Lower leg skin (tissue), 4 donors: ENCODE results near the gene PHTF2. TPM values are rescaled to one million over a fixed set of nuclear protein-coding genes. Genes with fewer than 3 reads are reported as not detected.
"Not testable (repeated sequence)": the region's sequence is repeated elsewhere in the genome, so short reads cannot be mapped to it uniquely, and the experiment has no call there.

ENCODE experiments used
- DNase-seq, 2 donors: peaks; one replicate each; pipeline ENCODE4 v3.0.0-alpha.2; 2019; ENCODE audit warnings: low spot score in 2 of 2
- H3K4me3 ChIP-seq: fragments of 200-600 bp; sonication (generic); 2 replicates; pipeline ENCODE4 v1.5.1; 2017; ENCODE audit warnings: mild to moderate bottlenecking, low read depth; ENCODE audit not compliant: poor library complexity, severe bottlenecking
- POLR2A ChIP-seq, 2 donors: fragments of 450-650 bp; IDR thresholded peaks; one replicate each; pipeline ENCODE4 v1.6.1; 2016 to 2017; ENCODE audit warnings: antibody characterized with exemption in 2 of 2, mild to moderate bottlenecking in 1 of 2, moderate library complexity in 1 of 2
- WGBS, 2 donors: methylation state at CpG; one replicate each; pipeline ENCODE4 v1.1.5; 2018; 5-methylcytosine and 5-hydroxymethylcytosine counted together
- intact Hi-C: fragments of 100-400 bp; cut with DNase I; formaldehyde crosslinking; loops from one replicate; pipeline ENCODE4 v1.15.0; 2023; ENCODE audit warnings: low total_unique reads
- total RNA-seq, 4 donors: library from RNA; depleted of rRNA; stranded (reverse); fragments of >200 nt; gene quantifications; one replicate each; pipeline ENCODE4 v1.1.0, GENCODE V29; 2016
- TF ChIP-seq, protein P1 (sequence below), 3 donors: fragments of 450-650 bp; IDR thresholded peaks; one replicate each; pipeline ENCODE4 v1.5.1; 2016; ENCODE audit warnings: antibody characterized with exemption in 3 of 3, mild to moderate bottlenecking in 3 of 3, moderate library complexity in 2 of 3

Gene PHTF2
- total RNA-seq, 4 donors from 2014 or later: 6.9 to 11.9 (median 9.8) TPM

GRCh38 chr7:77867537-77867865 lies 68.9 kb downstream of the PHTF2 start:
- intact Hi-C loops: no loop called here
- H3K4me3 ChIP-seq: no peak overlapping the region
- WGBS, 2 donors: 90 to 91% methylated on average over 1 of the region's 1 CpG
- TF ChIP-seq, protein P1, sequence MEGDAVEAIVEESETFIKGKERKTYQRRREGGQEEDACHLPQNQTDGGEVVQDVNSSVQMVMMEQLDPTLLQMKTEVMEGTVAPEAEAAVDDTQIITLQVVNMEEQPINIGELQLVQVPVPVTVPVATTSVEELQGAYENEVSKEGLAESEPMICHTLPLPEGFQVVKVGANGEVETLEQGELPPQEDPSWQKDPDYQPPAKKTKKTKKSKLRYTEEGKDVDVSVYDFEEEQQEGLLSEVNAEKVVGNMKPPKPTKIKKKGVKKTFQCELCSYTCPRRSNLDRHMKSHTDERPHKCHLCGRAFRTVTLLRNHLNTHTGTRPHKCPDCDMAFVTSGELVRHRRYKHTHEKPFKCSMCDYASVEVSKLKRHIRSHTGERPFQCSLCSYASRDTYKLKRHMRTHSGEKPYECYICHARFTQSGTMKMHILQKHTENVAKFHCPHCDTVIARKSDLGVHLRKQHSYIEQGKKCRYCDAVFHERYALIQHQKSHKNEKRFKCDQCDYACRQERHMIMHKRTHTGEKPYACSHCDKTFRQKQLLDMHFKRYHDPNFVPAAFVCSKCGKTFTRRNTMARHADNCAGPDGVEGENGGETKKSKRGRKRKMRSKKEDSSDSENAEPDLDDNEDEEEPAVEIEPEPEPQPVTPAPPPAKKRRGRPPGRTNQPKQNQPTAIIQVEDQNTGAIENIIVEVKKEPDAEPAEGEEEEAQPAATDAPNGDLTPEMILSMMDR (IDR thresholded peaks at IDR 0.05): no peak
- no peak for TF ChIP-seq POLR2A (IDR thresholded peaks at IDR 0.05)
- DNase-seq: no peak

DNA sequence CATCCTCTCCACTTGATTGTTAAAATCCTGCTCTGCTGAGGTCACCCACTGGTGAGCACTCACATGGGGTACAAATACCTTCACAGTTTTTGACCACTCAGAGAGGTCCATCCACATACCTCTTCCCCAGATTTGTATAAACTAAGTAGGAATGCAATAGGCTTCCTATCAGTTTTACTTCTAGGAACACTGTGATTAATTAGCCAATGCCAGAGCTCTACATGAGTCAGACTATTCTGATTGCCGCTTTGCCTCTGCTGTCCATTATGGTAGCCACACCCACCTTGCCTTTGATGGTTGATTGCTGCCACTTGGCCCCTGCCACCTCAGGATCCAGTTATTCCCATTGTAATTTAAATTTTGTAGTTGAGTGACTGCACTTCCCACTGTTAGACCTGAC lies 73.7 kb downstream of the PHTF2 start:
- H3K4me3 ChIP-seq, DNase-seq, intact Hi-C loops: not testable (repeated sequence)
- 82 to 90% methylated on average over 1 of the region's 1 CpG for WGBS, 2 donors

DNA sequence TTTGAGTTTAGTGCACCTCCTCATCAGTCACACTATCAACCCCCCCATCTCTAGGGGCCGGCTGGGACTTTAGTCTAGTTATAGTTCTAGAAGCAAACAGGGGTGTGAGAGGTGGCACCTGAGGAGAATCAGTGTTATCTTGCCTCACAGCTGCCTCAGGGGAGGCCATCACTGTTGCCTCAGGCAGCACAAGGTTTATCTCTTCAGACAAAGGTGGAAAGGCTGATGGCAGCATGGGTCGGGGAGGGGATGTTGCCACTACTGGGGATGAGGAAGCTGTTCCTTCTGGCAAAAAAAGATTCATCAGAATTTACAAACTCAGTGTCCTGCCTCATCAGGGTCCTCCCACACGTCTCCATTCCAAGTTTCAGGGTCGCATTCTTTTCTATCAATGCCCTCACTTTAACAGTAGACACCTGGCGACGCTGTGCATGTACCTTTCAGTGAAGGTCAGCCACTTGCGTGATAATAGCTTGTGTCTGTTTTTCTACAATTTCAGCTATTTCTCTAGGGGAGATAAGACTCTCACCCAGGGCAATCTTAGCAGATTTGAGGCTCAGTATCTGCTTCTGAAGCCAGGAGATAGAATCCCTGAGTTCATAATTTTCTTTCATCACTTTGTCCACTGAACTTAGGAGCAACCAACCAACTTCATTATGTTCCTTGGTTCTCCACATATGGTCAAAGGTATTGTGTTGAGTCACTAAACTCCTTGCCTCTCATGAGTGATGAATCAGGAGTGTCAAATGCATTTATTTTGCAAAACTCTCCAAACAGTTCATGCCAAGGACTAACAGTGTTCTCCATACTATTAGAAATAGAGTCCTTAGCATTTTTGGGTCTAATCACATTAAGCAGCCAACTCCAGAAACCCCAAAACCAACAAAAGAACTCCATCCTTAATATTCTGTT lies 75.1 kb downstream of the PHTF2 start:
- DNase-seq, intact Hi-C loops: not testable (repeated sequence)
- WGBS, 2 donors: 97% methylated on average over 7 of the region's 7 CpGs

DNA sequence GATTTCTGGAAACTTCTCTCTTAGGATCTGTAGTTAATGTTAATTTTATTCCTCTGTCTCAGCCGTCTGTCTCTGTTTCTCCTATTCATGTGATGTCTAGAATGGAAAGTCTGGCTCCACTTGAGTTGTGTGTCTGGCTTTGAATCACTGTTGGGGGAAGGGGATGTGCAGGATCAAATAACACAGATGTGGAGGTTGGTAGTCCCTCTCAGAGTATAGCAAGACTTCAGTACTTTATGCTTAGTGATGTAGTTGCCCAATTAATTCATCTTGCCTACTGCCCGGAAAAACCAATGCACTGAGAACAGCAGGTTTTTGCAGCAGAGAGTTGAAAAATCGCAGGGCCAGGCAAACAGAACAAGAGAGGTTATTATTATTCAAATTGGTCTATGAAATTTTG lies 79.2 kb downstream of the PHTF2 start:
- intact Hi-C loops: no loop called here
- no peak for DNase-seq
- no peak overlapping the region for H3K4me3 ChIP-seq
- no peak for TF ChIP-seq POLR2A (IDR thresholded peaks at IDR 0.05)
- TF ChIP-seq, protein P1 (IDR thresholded peaks at IDR 0.05): no peak
- 87 to 93% methylated on average over 3 of the region's 3 CpGs for WGBS, 2 donors

More for the DNA sequence above, 75.1 kb downstream of the PHTF2 start:
- not testable (repeated sequence) for H3K4me3 ChIP-seq

GRCh38 chr7:77878500-77878899 lies 79.9 kb downstream of the PHTF2 start:
- no peak for DNase-seq
- intact Hi-C loops: no loop called here
- WGBS, 2 donors: 100% methylated on average over 1 of the region's 1 CpG
- no peak overlapping the region for H3K4me3 ChIP-seq
- no peak for TF ChIP-seq POLR2A (IDR thresholded peaks at IDR 0.05)
- TF ChIP-seq, protein P1 (IDR thresholded peaks at IDR 0.05): no peak

DNA sequence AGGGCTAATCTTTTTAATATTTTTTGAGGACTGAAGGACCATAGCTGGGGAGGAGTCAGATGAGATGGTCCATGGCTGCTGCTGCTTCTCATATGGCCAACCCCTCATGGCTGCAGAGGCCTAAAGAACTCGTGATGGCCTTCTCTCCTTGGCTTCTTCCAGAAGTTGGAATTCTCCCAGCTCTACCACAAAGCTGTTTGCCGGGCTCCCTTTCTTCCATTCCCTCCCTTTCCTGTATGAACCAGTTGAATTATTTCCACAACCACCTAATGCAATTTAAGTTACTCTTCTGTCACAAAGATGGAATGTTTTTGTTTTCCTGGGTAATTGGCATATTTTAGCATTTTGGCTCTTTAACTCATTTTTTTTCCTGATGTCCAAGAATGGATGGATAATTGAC lies 80.7 kb downstream of the PHTF2 start:
- H3K4me3 ChIP-seq: no peak overlapping the region
- TF ChIP-seq, protein P1 (IDR thresholded peaks at IDR 0.05): no peak
- no peak for TF ChIP-seq POLR2A (IDR thresholded peaks at IDR 0.05)
- intact Hi-C loops: no loop called here
- no peak for DNase-seq
- 52 to 78% methylated on average over 2 of the region's 2 CpGs for WGBS, 2 donors

- 88 to 96% methylated on average over 2 of the region's 2 CpGs for WGBS, 2 donors
- intact Hi-C loops: no loop called here
- TF ChIP-seq, protein P1 (IDR thresholded peaks at IDR 0.05): no peak
- no peak for TF ChIP-seq POLR2A (IDR thresholded peaks at IDR 0.05)
- DNase-seq: no peak
- H3K4me3 ChIP-seq: no peak overlapping the region
Measured at GRCh38 chr7:77881871-77882270, 83.3 kb downstream of the PHTF2 start.
